HCT116 (cell line): ENCODE data around the gene ITPK1. TPM values are rescaled to one million over a fixed set of nuclear protein-coding genes. Genes with fewer than 3 reads are reported as not detected.

Experiments used
- ATAC-seq: fragments of 200-7000 bp; cut with Tn5 transposase; 2 replicates; pipeline ENCODE4 v1.9.1; 2020; ENCODE audit warnings: mild to moderate bottlenecking, moderate library complexity
- BruUV-seq: library from RNA; stranded (reverse); fragments of 400-500 nt; replicated peaks from 2 replicates; lab custom pipeline; 2021; lab: Mats Ljungman, UMichigan
- CTCF ChIA-PET: fragments of 300-600 bp; sonication (Branson Sonifier 250); formaldehyde crosslinking; loops from one replicate; lab custom pipeline; 2021; ENCODE audit warnings: antibody characterized with exemption; lab: Charles Lee
- POLR2A ChIA-PET: fragments of 300-600, 350-600 bp; sonication (Branson Sonifier 250); formaldehyde crosslinking; loops from one replicate; lab custom pipeline; 2021; ENCODE audit warnings: antibody characterized with exemption; lab: Charles Lee
- RAD21 ChIA-PET, 2 experiments: fragments of 300-600 bp; sonication (Branson Sonifier 250); formaldehyde crosslinking; loops; one replicate each; lab custom pipeline; 2023; ENCODE audit warnings: low total read pairs in 2 of 2; ENCODE audit not compliant: uncharacterized antibody in 2 of 2, unreplicated experiment in 2 of 2, low non-redundant PET in 1 of 2; lab: Charles Lee
- DNase-seq: peaks from one replicate; pipeline ENCODE4 v3.0.0-alpha.2; 2010; ENCODE audit warnings: low read depth, low spot score
- H2AFZ ChIP-seq: fragments of 200-600 bp; shearing (Covaris generic), sonication (generic); 2 replicates; pipeline ENCODE4 v1.6.1; 2017; ENCODE audit warnings: low read depth, mixed run types, mixed read lengths, antibody characterized with exemption, low read length; ENCODE audit not compliant: poor library complexity, severe bottlenecking
- H3K27ac ChIP-seq: 2 replicates; pipeline ENCODE4 v1.5.1; 2012; ENCODE audit warnings: low read depth, low read length
- H3K27me3 ChIP-seq: fragments of 200-600 bp; sonication (generic); 2 replicates; pipeline ENCODE4 v1.6.1; 2016; ENCODE audit warnings: mixed run types, low read length, mixed read lengths; ENCODE audit not compliant: insufficient read depth
- H3K36me3 ChIP-seq, 2 experiments: fragments of 200-500 bp in 1 of 2; fragments of 200-600 bp in 1 of 2; sonication (Bioruptor generic) in 1 of 2; sonication (generic) in 1 of 2; 2 replicates each; pipeline versions ENCODE4 v1.5.1 to v1.6.1; 2014 to 2016; ENCODE audit warnings: low read length in 2 of 2, inconsistent platforms in 1 of 2, mixed read lengths in 1 of 2, mixed run types in 1 of 2; ENCODE audit not compliant: insufficient read depth in 2 of 2, control insufficient read depth in 1 of 2
- H3K4me1 ChIP-seq, 2 experiments: fragments of 200-600 bp in 1 of 2; sonication (generic) in 1 of 2; 2 replicates each; pipeline versions ENCODE4 v1.5.1 to v1.6.1; 2012 to 2017; ENCODE audit warnings: low read length in 2 of 2, inconsistent platforms in 1 of 2, mild to moderate bottlenecking in 1 of 2, mixed read lengths in 1 of 2, mixed run types in 1 of 2, moderate library complexity in 1 of 2; ENCODE audit not compliant: insufficient read depth in 2 of 2, control insufficient read depth in 1 of 2
- H3K4me2 ChIP-seq: fragments of 200-600 bp; sonication (generic); 2 replicates; pipeline ENCODE4 v1.6.1; 2017; ENCODE audit warnings: mixed run types, low read length, mixed read lengths
- H3K4me3 ChIP-seq, 2 experiments: fragments of 200-600 bp in 1 of 2; sonication (generic) in 1 of 2; replicated peaks in 1 of 2; 2 replicates each; pipeline ENCODE4 v1.5.1; 2011 to 2016; ENCODE audit warnings: low read length in 2 of 2, control low read depth in 1 of 2, low read depth in 1 of 2, mild to moderate bottlenecking in 1 of 2, mixed read lengths in 1 of 2, mixed run types in 1 of 2
- H3K79me2 ChIP-seq: fragments of 200-600 bp; sonication (generic); 2 replicates; pipeline ENCODE4 v1.6.1; 2017; ENCODE audit warnings: mild to moderate bottlenecking, mixed run types, low read length, moderate library complexity, mixed read lengths; ENCODE audit not compliant: insufficient read depth
- H3K9ac ChIP-seq: fragments of 200-600 bp; sonication (generic); 2 replicates; pipeline ENCODE4 v1.6.1; 2016; ENCODE audit warnings: low read length, mixed read lengths
- H3K9me2 ChIP-seq: fragments of 200-600 bp; sonication (generic), shearing (Covaris generic); 2 replicates; pipeline ENCODE4 v1.6.1; 2017; ENCODE audit warnings: mixed run types, mild to moderate bottlenecking, moderate library complexity; ENCODE audit not compliant: insufficient read depth
- H3K9me3 ChIP-seq, 2 experiments: fragments of 200-500 bp in 1 of 2; fragments of 200-600 bp in 1 of 2; sonication (Bioruptor generic) in 1 of 2; sonication (generic) in 1 of 2; 2 replicates each; pipeline ENCODE4 v1.6.1; 2014 to 2017; ENCODE audit warnings: low read length in 2 of 2, mixed read lengths in 2 of 2, inconsistent platforms in 1 of 2, low read depth in 1 of 2, mild to moderate bottlenecking in 1 of 2, mixed run types in 1 of 2, moderate library complexity in 1 of 2; ENCODE audit not compliant: control insufficient read depth in 1 of 2, insufficient read depth in 1 of 2
- H4K20me1 ChIP-seq: fragments of 200-600 bp; sonication (generic), shearing (Covaris generic); 2 replicates; pipeline ENCODE4 v1.6.1; 2017; ENCODE audit warnings: mixed run types, mild to moderate bottlenecking, moderate library complexity; ENCODE audit not compliant: insufficient read depth
- ATF3 ChIP-seq: IDR thresholded peaks from 2 replicates; pipeline ENCODE4 v1.6.1; 2012
- CEBPB ChIP-seq: IDR thresholded peaks from 2 replicates; pipeline ENCODE4 v1.6.1; 2012; ENCODE audit warnings: low read depth
- EGR1 ChIP-seq: IDR thresholded peaks from 2 replicates; pipeline ENCODE4 v1.6.1; 2012; ENCODE audit warnings: low read depth
- ELF1 ChIP-seq: IDR thresholded peaks from 2 replicates; pipeline ENCODE4 v1.6.1; 2012; ENCODE audit warnings: low read depth, borderline replicate concordance
- EZH2 ChIP-seq: fragments of 200-600 bp; sonication (generic); IDR thresholded peaks from 2 replicates; pipeline ENCODE4 v1.6.1; 2017; ENCODE audit warnings: antibody characterized with exemption, mixed run types
- EZH2phosphoT487 ChIP-seq: fragments of 200-600 bp; IDR thresholded peaks from 2 replicates; pipeline ENCODE4 v1.6.1; 2018; ENCODE audit warnings: antibody characterized with exemption, borderline replicate concordance
- FOSL1 ChIP-seq: IDR thresholded peaks from 2 replicates; pipeline ENCODE4 v1.6.1; 2012; ENCODE audit warnings: low read depth
- POLR2A ChIP-seq: IDR thresholded peaks from 2 replicates; pipeline ENCODE4 v1.7.0; 2011; ENCODE audit warnings: borderline replicate concordance; ENCODE audit not compliant: insufficient read depth, insufficient read length; ENCODE audit errors: extremely low read depth
- POLR2AphosphoS5 ChIP-seq: IDR thresholded peaks from 2 replicates; pipeline ENCODE4 v1.6.1; 2011; ENCODE audit warnings: mild to moderate bottlenecking, low read depth, low read length, moderate library complexity
- SIN3A ChIP-seq: IDR thresholded peaks from 2 replicates; pipeline ENCODE4 v1.6.1; 2012; ENCODE audit warnings: low read depth
- TCF7L2 ChIP-seq: IDR thresholded peaks from 2 replicates; pipeline ENCODE4 v1.7.0; 2011; ENCODE audit warnings: borderline replicate concordance, inconsistent platforms; ENCODE audit not compliant: insufficient read depth, insufficient read length; ENCODE audit errors: extremely low read depth
- ZFX ChIP-seq: fragments of 450-650 bp; IDR thresholded peaks from 2 replicates; pipeline ENCODE4 v1.6.1; 2017
- intact Hi-C: fragments of 100-400 bp; cut with micrococcal nuclease; formaldehyde crosslinking; loops from 2 replicates; pipeline ENCODE4 v1.10.0; 2022
- total RNA-seq: library from RNA; stranded (reverse); gene quantifications from one replicate; pipeline ENCODE4 v1.2.1, GENCODE V29; 2021; ENCODE audit not compliant: unreplicated experiment
- TF ChIP-seq, protein P1 (sequence below), 3 experiments: fragments of 200-600 bp in 1 of 3; sonication (generic) in 1 of 3; IDR thresholded peaks in 2 of 3; conservative IDR thresholded peaks in 1 of 3; 2 replicates each; pipeline ENCODE4 v1.5.1; 2012 to 2017; ENCODE audit warnings: low read depth in 2 of 3, low read length in 2 of 3, antibody characterized with exemption in 1 of 3, borderline replicate concordance in 1 of 3, control low read depth in 1 of 3, mild to moderate bottlenecking in 1 of 3, mixed read lengths in 1 of 3, mixed run types in 1 of 3, moderate library complexity in 1 of 3; ENCODE audit not compliant: insufficient read depth in 1 of 3
- TF ChIP-seq, protein P2 (sequence below): IDR thresholded peaks from 2 replicates; pipeline ENCODE4 v1.6.1; 2012

Gene ITPK1
- total RNA-seq, 1 experiment from 2014 or later: 70.2 TPM

DNA sequence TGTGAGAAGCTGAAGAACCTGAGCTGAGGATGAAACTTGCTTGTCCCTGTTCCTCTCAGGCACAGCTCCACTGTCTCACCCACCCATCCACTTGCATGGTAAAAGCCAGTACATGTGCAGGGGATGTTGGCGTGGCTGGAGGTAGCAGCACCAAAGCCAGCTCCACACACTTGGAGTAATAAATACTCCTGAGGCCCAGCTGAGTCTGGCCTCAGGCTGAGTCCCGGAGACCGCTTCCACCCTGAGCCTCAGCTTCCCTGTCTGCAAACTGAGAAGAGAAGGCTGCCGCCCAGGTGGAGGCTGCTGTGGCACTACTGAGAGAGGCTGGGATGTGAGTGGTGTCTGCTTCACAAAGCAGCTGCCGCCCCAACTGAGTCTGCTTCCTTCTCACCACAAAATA, 173.6 kb downstream of the ITPK1 start:
- no peaks in the 10 kb centered on the region for H3K9me2 ChIP-seq
- no peak overlapping the region for H3K27ac ChIP-seq
- no peak overlapping the region for H3K9ac ChIP-seq
- DNase-seq (no peak), ATAC-seq (no peak)
- intact Hi-C loops: no loop called here
- H3K79me2 ChIP-seq: no peaks in the 10 kb centered on the region
- RAD21 ChIA-PET: no interaction called here
- TF ChIP-seq EZH2phosphoT487: no peak
- TF ChIP-seq, protein P1, sequence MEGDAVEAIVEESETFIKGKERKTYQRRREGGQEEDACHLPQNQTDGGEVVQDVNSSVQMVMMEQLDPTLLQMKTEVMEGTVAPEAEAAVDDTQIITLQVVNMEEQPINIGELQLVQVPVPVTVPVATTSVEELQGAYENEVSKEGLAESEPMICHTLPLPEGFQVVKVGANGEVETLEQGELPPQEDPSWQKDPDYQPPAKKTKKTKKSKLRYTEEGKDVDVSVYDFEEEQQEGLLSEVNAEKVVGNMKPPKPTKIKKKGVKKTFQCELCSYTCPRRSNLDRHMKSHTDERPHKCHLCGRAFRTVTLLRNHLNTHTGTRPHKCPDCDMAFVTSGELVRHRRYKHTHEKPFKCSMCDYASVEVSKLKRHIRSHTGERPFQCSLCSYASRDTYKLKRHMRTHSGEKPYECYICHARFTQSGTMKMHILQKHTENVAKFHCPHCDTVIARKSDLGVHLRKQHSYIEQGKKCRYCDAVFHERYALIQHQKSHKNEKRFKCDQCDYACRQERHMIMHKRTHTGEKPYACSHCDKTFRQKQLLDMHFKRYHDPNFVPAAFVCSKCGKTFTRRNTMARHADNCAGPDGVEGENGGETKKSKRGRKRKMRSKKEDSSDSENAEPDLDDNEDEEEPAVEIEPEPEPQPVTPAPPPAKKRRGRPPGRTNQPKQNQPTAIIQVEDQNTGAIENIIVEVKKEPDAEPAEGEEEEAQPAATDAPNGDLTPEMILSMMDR (IDR thresholded peaks at IDR 0.05 in 2 of 3, conservative IDR thresholded peaks at IDR 0.05 in 1 of 3; ENCODE audit: borderline replicate concordance in 1 of 3, insufficient read depth in 1 of 3, low read depth in 2 of 3, low read length in 2 of 3): no peak
- no peak for TF ChIP-seq ZFX
- TF ChIP-seq ELF1: no peak
- TF ChIP-seq SIN3A: no peak
- TF ChIP-seq POLR2A: no peak
- no peak for TF ChIP-seq EGR1
- no peak for TF ChIP-seq EZH2
- TF ChIP-seq, protein P2, sequence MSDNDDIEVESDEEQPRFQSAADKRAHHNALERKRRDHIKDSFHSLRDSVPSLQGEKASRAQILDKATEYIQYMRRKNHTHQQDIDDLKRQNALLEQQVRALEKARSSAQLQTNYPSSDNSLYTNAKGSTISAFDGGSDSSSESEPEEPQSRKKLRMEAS: no peak
- no peak for TF ChIP-seq ATF3
- no peak for TF ChIP-seq POLR2AphosphoS5
- TF ChIP-seq FOSL1: no peak
- TF ChIP-seq CEBPB: no peak
- TF ChIP-seq TCF7L2: no peak
- CTCF ChIA-PET: no interaction called here
- BruUV-seq: no TSS peak
- POLR2A ChIA-PET: no interaction called here
- H3K36me3 ChIP-seq: no peaks in the 10 kb centered on the region; a peak in 1 of 4 replicates
- H2AFZ ChIP-seq: no peak overlapping the region
- H4K20me1 ChIP-seq: no peaks in the 10 kb centered on the region
- H3K4me3 ChIP-seq: no peak overlapping the region
- H3K9me3 ChIP-seq: no peaks in the 10 kb centered on the region
- H3K4me2 ChIP-seq: no peak overlapping the region
- H3K4me1 ChIP-seq: peaks cover 17 to 30% of the 10 kb centered on the region in 2 experiments
- no peaks in the 10 kb centered on the region for H3K27me3 ChIP-seq
